NT2/D1 (cell line): ENCODE results near the gene CD52.
"Not testable (repeated sequence)": the region's sequence is repeated elsewhere in the genome, so short reads cannot be mapped to it uniquely, and the experiment has no call there.

Source experiments
- DNase-seq: peaks from one replicate; pipeline ENCODE4 v3.0.0-alpha.2; 2011; ENCODE audit warnings: low read depth, low spot score
- H3K27me3 ChIP-seq: 2 replicates; pipeline ENCODE4 v1.6.0; 2011; ENCODE audit warnings: mild to moderate bottlenecking; ENCODE audit not compliant: insufficient read length, insufficient read depth
- H3K36me3 ChIP-seq: 2 replicates; pipeline ENCODE4 v1.6.1; 2011; ENCODE audit warnings: mild to moderate bottlenecking, low read length, mixed read lengths; ENCODE audit not compliant: insufficient read depth, insufficient read length
- H3K4me1 ChIP-seq: 2 replicates; pipeline ENCODE4 v1.5.1; 2011; ENCODE audit not compliant: insufficient read depth, insufficient read length
- H3K4me3 ChIP-seq: 2 replicates; pipeline ENCODE4 v1.5.1; 2011; ENCODE audit warnings: low read depth; ENCODE audit not compliant: insufficient read length
- H3K9ac ChIP-seq: 2 replicates; pipeline ENCODE4 v1.6.0; 2011; ENCODE audit warnings: low read depth; ENCODE audit not compliant: insufficient read length
- H3K9me3 ChIP-seq: 2 replicates; pipeline ENCODE4 v1.5.1; 2011; ENCODE audit warnings: mild to moderate bottlenecking, low read length; ENCODE audit not compliant: insufficient read depth
- SUZ12 ChIP-seq: IDR thresholded peaks from 2 replicates; pipeline ENCODE4 v1.6.1; 2011; ENCODE audit not compliant: insufficient read length, insufficient read depth; ENCODE audit errors: extremely low read depth
- YY1 ChIP-seq: IDR thresholded peaks from 2 replicates; pipeline ENCODE4 v1.6.1; 2011; ENCODE audit not compliant: insufficient read length, insufficient read depth
- ZNF274 ChIP-seq: IDR thresholded peaks from 2 replicates; pipeline ENCODE4 v1.6.1; 2011; ENCODE audit warnings: mild to moderate bottlenecking, low read depth, low read length

CD52 gene

DNA sequence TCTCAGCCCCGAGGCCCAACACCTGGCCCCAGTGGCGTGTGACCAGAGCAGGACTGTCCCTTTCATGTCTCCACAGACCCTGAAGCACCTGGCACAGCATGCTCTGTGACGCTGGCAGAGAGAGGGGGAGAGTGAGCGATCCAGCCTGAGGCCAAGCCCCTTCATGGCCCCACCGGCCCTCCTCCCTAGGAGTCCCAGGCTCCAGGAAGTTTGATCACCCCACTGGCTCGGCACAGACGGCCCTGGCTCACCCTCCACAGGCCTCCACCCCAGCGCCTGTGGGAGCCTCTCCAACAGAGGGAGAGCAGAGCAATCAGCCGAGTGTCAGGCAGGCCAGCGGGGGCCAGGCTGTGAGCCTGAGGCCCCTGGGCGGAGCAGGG is 26.9 kb upstream of the CD52 start:
- H3K4me1 ChIP-seq: peaks cover 22% of the 10 kb centered on the region
- no peaks in the 10 kb centered on the region for H3K9me3 ChIP-seq
- H3K36me3 ChIP-seq: peaks cover 27% of the 10 kb centered on the region
- peak overlapping the region; percentile 63 for H3K9ac ChIP-seq
- no peak overlapping the region for H3K4me3 ChIP-seq
- TF ChIP-seq SUZ12: no peak
- no peak for TF ChIP-seq ZNF274
- no peak for TF ChIP-seq YY1
- no peak for DNase-seq
- H3K27me3 ChIP-seq: no peaks in the 10 kb centered on the region

DNA sequence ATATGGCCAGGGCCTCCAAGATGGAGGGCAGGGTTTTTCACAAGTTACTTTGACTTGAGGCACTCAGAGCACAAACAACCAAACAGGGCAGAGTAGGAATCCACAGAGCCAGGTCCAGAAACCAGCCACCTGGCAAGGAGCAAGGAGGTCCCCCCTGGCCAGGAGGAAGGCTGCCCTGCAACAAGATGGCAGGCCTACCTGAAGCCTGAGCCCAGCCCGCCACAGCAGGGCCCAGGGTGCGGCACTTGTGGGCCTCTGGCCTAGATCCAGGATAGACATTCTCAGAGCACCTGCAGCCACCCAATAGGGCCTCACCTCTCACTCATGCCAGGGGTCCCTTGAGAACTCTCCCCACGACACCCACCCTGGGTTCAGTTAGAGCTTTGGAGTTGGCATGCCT is 26.3 kb upstream of the CD52 start:
- TF ChIP-seq YY1 (no peak), SUZ12 (no peak), ZNF274 (no peak)
- no peaks in the 10 kb centered on the region for H3K9me3 ChIP-seq
- peaks cover 22% of the 10 kb centered on the region for H3K4me1 ChIP-seq
- DNase-seq: no peak
- no peak overlapping the region for H3K9ac ChIP-seq
- H3K4me3 ChIP-seq: no peak overlapping the region
- no peaks in the 10 kb centered on the region for H3K27me3 ChIP-seq
- H3K36me3 ChIP-seq: peaks cover 32% of the 10 kb centered on the region

DNA sequence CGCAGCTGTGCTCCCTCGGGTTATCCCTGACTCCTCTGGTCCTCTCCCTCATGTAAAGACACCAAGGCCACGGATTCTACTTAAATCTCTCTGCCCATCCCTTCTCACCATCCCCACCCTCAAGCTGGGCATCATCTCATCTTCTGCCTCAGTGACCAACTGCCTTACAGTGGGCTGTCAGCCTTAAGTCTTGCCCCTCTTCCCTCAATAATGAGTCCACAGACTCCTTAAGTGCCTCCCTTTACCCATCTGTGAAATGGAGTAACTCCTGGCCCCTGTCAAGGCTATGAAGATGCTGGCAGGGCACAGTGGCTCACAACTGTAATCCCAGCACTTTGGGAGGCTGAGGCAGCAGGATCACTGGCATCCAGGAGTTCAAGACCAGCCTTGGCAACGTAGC is 25.8 kb upstream of the CD52 start:
- DNase-seq: no peak
- no peak for TF ChIP-seq SUZ12
- TF ChIP-seq ZNF274: no peak
- no peak for TF ChIP-seq YY1
- no peaks in the 10 kb centered on the region for H3K27me3 ChIP-seq
- peaks cover 37% of the 10 kb centered on the region for H3K36me3 ChIP-seq
- H3K4me3 ChIP-seq: no peak overlapping the region
- peaks cover 22% of the 10 kb centered on the region for H3K4me1 ChIP-seq
- no peaks in the 10 kb centered on the region for H3K9me3 ChIP-seq
- no peak overlapping the region for H3K9ac ChIP-seq

DNA sequence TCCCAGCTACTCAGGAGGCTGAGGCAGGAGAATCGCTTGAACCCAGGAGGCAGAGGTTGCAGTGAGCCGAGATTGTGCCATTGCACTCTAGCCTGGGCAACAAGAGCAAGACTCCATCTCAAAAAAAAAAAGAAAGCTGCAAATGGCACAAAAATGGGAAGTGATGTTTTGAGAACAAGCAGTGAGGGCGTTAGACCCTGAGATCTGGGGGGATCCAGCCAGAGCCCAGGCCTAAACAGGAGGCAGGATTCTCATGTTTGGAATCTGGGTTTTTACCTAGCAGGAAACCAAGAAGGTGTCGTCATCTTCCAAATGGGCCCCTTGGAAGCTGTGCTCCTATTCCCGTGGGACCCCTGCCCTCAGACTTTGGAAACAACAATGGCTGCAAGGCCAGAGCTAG is 25.0 kb upstream of the CD52 start:
- H3K9me3 ChIP-seq, H3K9ac ChIP-seq, H3K27me3 ChIP-seq, DNase-seq, H3K4me3 ChIP-seq: not testable (repeated sequence)
- Histone ChIP-seq H3K36me3 (peaks cover 45% of the 10 kb centered on the region), H3K4me1 (peaks cover 22% of the 10 kb centered on the region)

DNA sequence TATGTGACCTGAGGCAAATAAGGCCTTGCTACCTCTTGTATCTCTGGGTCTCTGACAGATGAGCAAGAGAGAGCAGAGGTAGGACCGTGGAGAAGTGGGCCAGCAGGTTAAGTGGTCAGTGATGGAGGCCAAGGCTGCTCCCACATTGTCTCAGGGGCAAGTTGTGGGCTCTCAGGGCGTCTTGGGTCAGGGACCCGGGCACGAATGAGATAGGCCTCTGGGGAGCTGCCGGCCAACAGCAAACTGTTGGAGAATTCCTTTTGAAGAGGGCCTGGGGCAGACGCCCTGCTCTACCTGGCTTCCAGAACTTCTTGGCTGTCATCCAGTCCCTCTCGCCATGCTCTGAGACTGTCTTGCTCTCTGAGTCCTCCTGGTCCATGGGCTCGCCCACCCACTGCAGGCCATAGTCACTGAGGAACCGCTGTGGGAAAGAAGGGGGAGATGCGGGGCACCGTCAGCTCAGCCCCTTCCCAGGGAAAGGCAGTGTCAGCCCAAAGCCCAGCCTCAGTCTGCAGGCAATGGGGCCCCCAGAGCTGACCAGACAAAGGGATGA is 23.8 kb upstream of the CD52 start:
- no peak for TF ChIP-seq ZNF274
- no peak for TF ChIP-seq SUZ12
- TF ChIP-seq YY1: no peak
- peaks cover 21% of the 10 kb centered on the region for H3K4me1 ChIP-seq
- H3K9ac ChIP-seq: no peak overlapping the region
- no peak overlapping the region for H3K4me3 ChIP-seq
- no peak for DNase-seq
- H3K9me3 ChIP-seq: no peaks in the 10 kb centered on the region
- no peaks in the 10 kb centered on the region for H3K27me3 ChIP-seq
- peaks cover 48% of the 10 kb centered on the region for H3K36me3 ChIP-seq

DNA sequence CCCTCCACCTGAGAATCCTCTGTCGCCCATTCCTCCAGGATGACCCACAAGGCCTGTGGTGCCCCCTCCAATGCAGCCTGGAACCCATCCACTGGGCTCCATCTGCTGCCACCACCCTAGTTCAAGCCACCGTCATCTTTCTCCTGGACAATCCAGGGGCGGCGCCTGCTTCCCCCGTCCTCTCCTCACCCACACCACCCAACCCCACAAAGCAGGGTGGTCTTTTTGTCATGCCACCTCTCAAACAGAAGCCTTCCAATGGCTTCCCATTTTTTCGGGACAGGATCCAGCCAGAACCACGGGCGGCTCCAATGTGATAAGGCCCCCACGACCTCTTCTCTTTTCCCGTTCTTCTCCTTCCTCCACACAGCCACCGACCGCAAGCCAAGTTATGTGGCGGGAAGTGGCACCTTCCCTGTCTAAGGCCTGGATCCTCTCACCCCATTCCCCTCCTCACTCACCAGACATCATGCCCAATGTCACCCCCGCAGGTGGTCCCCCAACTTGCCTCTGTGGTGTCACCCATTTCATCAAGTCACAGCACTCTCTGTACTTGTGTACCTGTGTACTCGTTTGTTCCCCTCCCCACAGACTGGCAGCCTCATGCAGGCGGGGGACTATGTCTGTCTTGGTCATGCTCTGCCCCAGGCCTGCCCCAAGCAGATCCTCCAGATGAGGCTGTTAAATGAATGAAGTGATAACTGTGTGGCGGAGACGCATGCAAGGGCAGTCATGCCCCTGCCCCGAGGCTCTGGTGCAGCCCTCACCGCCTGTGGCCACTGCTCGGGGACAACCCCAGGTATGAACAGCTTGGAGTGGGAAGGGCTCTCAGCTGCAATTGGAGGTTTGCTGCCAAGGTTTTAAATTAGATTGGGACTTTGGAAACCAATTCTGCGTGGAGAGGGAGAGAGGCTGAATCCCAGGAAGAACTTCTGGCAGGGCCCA is 22.3 kb upstream of the CD52 start:
- Histone ChIP-seq H3K9me3 (no peaks in the 10 kb centered on the region), H3K4me3 (no peak overlapping the region), H3K4me1 (peaks cover 9% of the 10 kb centered on the region), H3K36me3 (peaks cover 43% of the 10 kb centered on the region), H3K9ac (no peak overlapping the region), H3K27me3 (no peaks in the 10 kb centered on the region)
- no peak for TF ChIP-seq ZNF274
- no peak for TF ChIP-seq SUZ12
- no peak for TF ChIP-seq YY1
- no peak for DNase-seq

DNA sequence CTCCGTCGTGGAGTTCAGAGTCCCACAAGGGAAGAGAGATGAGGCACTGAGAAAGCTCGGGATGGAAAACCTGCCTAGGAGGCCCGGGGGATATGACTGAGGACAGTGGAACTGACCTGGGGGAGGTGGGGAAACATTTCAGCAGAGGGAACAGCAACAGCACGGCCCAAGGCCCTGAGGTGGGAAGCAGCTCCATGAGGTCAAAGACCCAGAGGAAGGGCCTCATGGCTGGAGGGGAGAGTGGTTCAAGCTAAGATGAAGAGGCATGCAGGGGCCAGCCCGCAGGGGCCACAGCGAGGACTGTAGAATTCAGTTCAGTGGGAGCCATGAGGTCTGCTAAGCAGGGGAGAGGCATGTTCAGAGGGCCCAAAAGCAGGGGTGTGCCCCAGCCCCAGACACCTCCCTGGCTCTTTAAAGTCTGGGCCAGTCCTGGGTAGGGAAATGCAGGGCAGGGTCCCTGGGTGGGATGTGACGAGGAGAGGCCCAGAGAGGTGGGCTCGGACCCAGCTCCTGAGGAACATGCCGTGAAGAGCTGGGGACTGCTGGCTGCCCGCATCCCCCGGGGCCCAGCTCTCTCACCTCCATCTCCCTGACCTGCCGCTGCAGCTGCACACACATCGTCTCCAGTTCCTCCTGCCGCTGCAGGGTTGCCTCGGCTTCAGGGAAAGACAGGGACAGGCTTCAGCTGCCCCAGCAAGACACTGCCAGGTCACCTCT is 21.3 kb upstream of the CD52 start:
- Histone ChIP-seq H3K9me3 (no peaks in the 10 kb centered on the region), H3K4me3 (no peak overlapping the region), H3K27me3 (no peaks in the 10 kb centered on the region), H3K4me1 (peaks cover 2% of the 10 kb centered on the region), H3K9ac (no peak overlapping the region), H3K36me3 (peaks cover 51% of the 10 kb centered on the region)
- no peak for TF ChIP-seq SUZ12
- no peak for TF ChIP-seq ZNF274
- no peak for TF ChIP-seq YY1
- no peak for DNase-seq
